Endothelial cell of umbilical vein (primary cell): ENCODE results near the gene NLRP9. TPM values are rescaled to one million over a fixed set of nuclear protein-coding genes. Genes with fewer than 3 reads are reported as not detected.

Experiments
- BruUV-seq: library from RNA; stranded (reverse); fragments of 400-500 nt; replicated peaks from 2 replicates; lab custom pipeline; 2021; lab: Mats Ljungman, UMichigan
- CTCF ChIA-PET: fragments of 300-600, 350-600 bp; sonication (Branson Sonifier 250); formaldehyde crosslinking; loops from one replicate; lab custom pipeline; 2021; ENCODE audit warnings: antibody characterized with exemption, inconsistent platforms; lab: Charles Lee
- POLR2A ChIA-PET: fragments of 300-600, 350-600 bp; sonication (Branson Sonifier 250); formaldehyde crosslinking; loops from one replicate; lab custom pipeline; 2021; ENCODE audit warnings: antibody characterized with exemption, inconsistent platforms; lab: Charles Lee
- DNase-seq: peaks from one replicate; pipeline ENCODE4 v3.0.0-alpha.2; 2011; ENCODE audit warnings: low read depth, low spot score
- FAIRE-seq: peaks from 2 replicates; lab custom pipeline; 2011; peaks lifted over from hg19 to GRCh38; lab: Jason Lieb, UNC
- H2AFZ ChIP-seq: 2 replicates; pipeline ENCODE4 v1.6.0; 2012; ENCODE audit warnings: low read depth, low read length, control low read depth, inconsistent platforms
- H3K27ac ChIP-seq: 2 replicates; pipeline ENCODE4 v1.5.1; 2011; ENCODE audit warnings: low read depth, mild to moderate bottlenecking, control low read depth, low read length, moderate library complexity; ENCODE audit not compliant: insufficient read depth
- H3K27me3 ChIP-seq, 2 experiments: 2 replicates each; pipeline versions ENCODE4 v1.6.0 to v1.6.1; 2011; ENCODE audit warnings: low read length in 2 of 2, mixed read lengths in 1 of 2; ENCODE audit not compliant: control insufficient read depth in 2 of 2, insufficient read depth in 2 of 2
- H3K36me3 ChIP-seq, 2 experiments: 2 replicates in 1 of 2; 3 replicates in 1 of 2; pipeline ENCODE4 v1.5.1; 2011; ENCODE audit warnings: low read length in 2 of 2, mild to moderate bottlenecking in 1 of 2, moderate library complexity in 1 of 2; ENCODE audit not compliant: control insufficient read depth in 2 of 2, insufficient read depth in 2 of 2; ENCODE audit errors: extremely low read depth in 1 of 2
- H3K4me1 ChIP-seq: 3 replicates; pipeline ENCODE4 v1.5.1; 2011; ENCODE audit warnings: mild to moderate bottlenecking, low read length; ENCODE audit not compliant: control insufficient read depth, insufficient read depth; ENCODE audit errors: extremely low read depth
- H3K4me2 ChIP-seq: 2 replicates; pipeline ENCODE4 v1.6.1; 2011; ENCODE audit warnings: low read length, control low read depth, mixed read lengths; ENCODE audit not compliant: insufficient read depth
- H3K4me3 ChIP-seq, 3 experiments: fragments of 200-600 bp in 1 of 3; sonication (generic), shearing (Covaris generic) in 1 of 3; replicated peaks in 1 of 3; 2 replicates each; pipeline ENCODE4 v1.5.1; 2011 to 2016; ENCODE audit warnings: control low read depth in 3 of 3, low read length in 3 of 3, mild to moderate bottlenecking in 2 of 3, inconsistent platforms in 1 of 3, low read depth in 1 of 3, moderate library complexity in 1 of 3; ENCODE audit not compliant: insufficient read depth in 1 of 3
- H3K79me2 ChIP-seq: 2 replicates; pipeline ENCODE4 v1.6.0; 2012; ENCODE audit warnings: low read length, inconsistent platforms; ENCODE audit not compliant: control insufficient read depth, insufficient read depth
- H3K9ac ChIP-seq: replicated peaks from 2 replicates; pipeline ENCODE3; 2011; ENCODE audit warnings: low read length, control low read depth; ENCODE audit not compliant: insufficient read depth; ENCODE audit errors: extremely low read depth
- H3K9me1 ChIP-seq: replicated peaks from 3 replicates; pipeline ENCODE4 v1.6.0; 2011; ENCODE audit warnings: mild to moderate bottlenecking, low read length; ENCODE audit not compliant: control insufficient read depth, insufficient read depth; ENCODE audit errors: extremely low read depth
- H3K9me3 ChIP-seq: replicated peaks from 2 replicates; pipeline ENCODE4 v1.5.1; 2012; ENCODE audit warnings: low read length, inconsistent platforms; ENCODE audit not compliant: control insufficient read depth, insufficient read depth
- H4K20me1 ChIP-seq: replicated peaks from 2 replicates; pipeline ENCODE3; 2011; ENCODE audit warnings: mild to moderate bottlenecking, low read length; ENCODE audit not compliant: control insufficient read depth, insufficient read depth; ENCODE audit errors: extremely low read depth
- EZH2 ChIP-seq: IDR thresholded peaks from 2 replicates; pipeline ENCODE4 v1.6.1; 2012; ENCODE audit warnings: borderline replicate concordance, low read depth, mild to moderate bottlenecking, moderate library complexity, low read length, inconsistent platforms; ENCODE audit not compliant: severe bottlenecking
- FOS ChIP-seq: IDR thresholded peaks from 2 replicates; pipeline ENCODE4 v1.6.1; 2011; ENCODE audit warnings: mild to moderate bottlenecking, low read length, moderate library complexity, borderline replicate concordance; ENCODE audit not compliant: insufficient read depth
- GATA2 ChIP-seq: IDR thresholded peaks from 2 replicates; pipeline ENCODE4 v1.7.0; 2011; ENCODE audit warnings: low read depth, mild to moderate bottlenecking, moderate library complexity, mixed read lengths, low read length; ENCODE audit not compliant: insufficient read length, insufficient read depth
- JUN ChIP-seq: IDR thresholded peaks from 2 replicates; pipeline ENCODE4 v1.6.1; 2011; ENCODE audit warnings: borderline replicate concordance, low read depth; ENCODE audit not compliant: insufficient read length, insufficient read depth
- MYC ChIP-seq: IDR thresholded peaks from one replicate; pipeline ENCODE4 v1.6.1; 2011; ENCODE audit warnings: mild to moderate bottlenecking, low read depth, low read length
- POLR2A ChIP-seq: IDR thresholded peaks from 2 replicates; pipeline ENCODE4 v1.6.1; 2012; ENCODE audit warnings: low read depth, mild to moderate bottlenecking, control low read depth, low read length
- POLR2AphosphoS5 ChIP-seq: IDR thresholded peaks from 2 replicates; pipeline ENCODE4 v1.6.1; 2012; ENCODE audit warnings: low read depth, mild to moderate bottlenecking, control low read depth, low read length, moderate library complexity; ENCODE audit not compliant: insufficient read depth
- dilution Hi-C: fragments of 300-500 bp; cut with MboI; formaldehyde crosslinking; loops from one replicate; pipeline ENCODE4 v1.15.0; 2019; ENCODE audit warnings: low sequenced_read_pairs; ENCODE audit not compliant: extremely low pct_ligation_motif_present
- intact Hi-C: fragments of 100-400 bp; cut with micrococcal nuclease; formaldehyde crosslinking; loops from one replicate; pipeline ENCODE4 v1.10.0; 2022
- polyA plus RNA-seq, 4 experiments: library from polyadenylated mRNA; depleted of rRNA in 3 of 4; stranded (reverse) in 3 of 4; unstranded in 1 of 4; fragments of >200 nt; gene quantifications; 2 replicates each; pipeline versions ENCODE4 v1.2.1 to v1.2.3, GENCODE V29; 2011 to 2012; ENCODE audit warnings: missing spikeins in 1 of 4
- total RNA-seq: library from RNA; stranded (reverse); gene quantifications from 2 replicates; pipeline ENCODE4 v1.2.3, GENCODE V29; 2021
- TF ChIP-seq, protein P1 (sequence below): IDR thresholded peaks from 2 replicates; pipeline ENCODE4 v1.6.1; 2011; ENCODE audit not compliant: insufficient read depth, insufficient read length
- TF ChIP-seq, protein P2 (sequence below), 2 donors: IDR thresholded peaks; 1 replicate in 1 of 2; 2 replicates in 1 of 2; pipeline ENCODE4 v1.5.1; 2011; ENCODE audit warnings: low read length in 2 of 2, mild to moderate bottlenecking in 2 of 2, moderate library complexity in 2 of 2, control low read depth in 1 of 2, inconsistent platforms in 1 of 2, low read depth in 1 of 2; ENCODE audit not compliant: insufficient read depth in 1 of 2; ENCODE audit errors: extremely low read depth in 1 of 2

The NLRP9 gene
- total and polyA plus RNA-seq, 2 donors (not counting 3 experiments of a cell fraction or from before 2014, with no cell fraction given) = not detected

DNA sequence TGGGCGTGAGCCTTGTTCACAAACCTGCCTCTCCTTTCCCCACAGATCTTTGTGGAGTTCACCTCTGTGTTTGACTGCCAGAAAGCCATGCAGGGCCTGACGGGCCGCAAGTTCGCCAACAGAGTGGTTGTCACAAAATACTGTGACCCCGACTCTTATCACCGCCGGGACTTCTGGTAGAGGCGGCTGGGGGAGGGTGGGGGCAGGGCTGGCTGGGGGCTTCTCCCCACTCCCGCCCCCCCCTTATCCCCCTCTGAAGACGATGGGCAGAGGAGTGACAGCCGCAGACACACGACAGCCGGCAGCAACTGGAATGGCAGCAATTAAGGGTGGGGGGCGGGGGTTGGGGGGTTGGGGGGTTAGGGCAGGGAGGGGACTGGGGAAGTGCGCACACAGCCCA, 64.3 kb downstream of the NLRP9 start:
- Histone ChIP-seq H3K27me3 (no peaks in the 10 kb centered on the region), H3K27ac (no peak overlapping the region), H3K4me3 (no peak overlapping the region), H3K4me2 (no peak overlapping the region), H3K4me1 (peaks cover 36% of the 10 kb centered on the region), H3K9me3 (no peaks in the 10 kb centered on the region), H3K9ac (no peak overlapping the region), H2AFZ (no peak overlapping the region), H3K36me3 (peaks cover 19 to 23% of the 10 kb centered on the region in 2 experiments), H4K20me1 (peaks cover 5% of the 10 kb centered on the region), H3K79me2 (peaks cover 79% of the 10 kb centered on the region), H3K9me1 (no peaks in the 10 kb centered on the region)
- DNase-seq = no peak
- ChIA-PET CTCF (interaction anchor here (1.2 kb wide), 2 partner anchors 17 to 41 kb away, joined by 3 to 6 read pairs; no protein-coding TSS in a partner anchor), POLR2A (interaction anchor here (1.3 kb wide), 1 partner anchor 9 kb away, joined by 3 read pairs; no protein-coding TSS in a partner anchor)
- no peak for TF ChIP-seq POLR2AphosphoS5
- no peak for TF ChIP-seq MYC
- TF ChIP-seq EZH2 = no peak
- TF ChIP-seq GATA2 = no peak
- no peak for TF ChIP-seq JUN
- TF ChIP-seq, protein P1, sequence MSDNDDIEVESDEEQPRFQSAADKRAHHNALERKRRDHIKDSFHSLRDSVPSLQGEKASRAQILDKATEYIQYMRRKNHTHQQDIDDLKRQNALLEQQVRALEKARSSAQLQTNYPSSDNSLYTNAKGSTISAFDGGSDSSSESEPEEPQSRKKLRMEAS = no peak
- TF ChIP-seq FOS = no peak
- TF ChIP-seq, protein P2, sequence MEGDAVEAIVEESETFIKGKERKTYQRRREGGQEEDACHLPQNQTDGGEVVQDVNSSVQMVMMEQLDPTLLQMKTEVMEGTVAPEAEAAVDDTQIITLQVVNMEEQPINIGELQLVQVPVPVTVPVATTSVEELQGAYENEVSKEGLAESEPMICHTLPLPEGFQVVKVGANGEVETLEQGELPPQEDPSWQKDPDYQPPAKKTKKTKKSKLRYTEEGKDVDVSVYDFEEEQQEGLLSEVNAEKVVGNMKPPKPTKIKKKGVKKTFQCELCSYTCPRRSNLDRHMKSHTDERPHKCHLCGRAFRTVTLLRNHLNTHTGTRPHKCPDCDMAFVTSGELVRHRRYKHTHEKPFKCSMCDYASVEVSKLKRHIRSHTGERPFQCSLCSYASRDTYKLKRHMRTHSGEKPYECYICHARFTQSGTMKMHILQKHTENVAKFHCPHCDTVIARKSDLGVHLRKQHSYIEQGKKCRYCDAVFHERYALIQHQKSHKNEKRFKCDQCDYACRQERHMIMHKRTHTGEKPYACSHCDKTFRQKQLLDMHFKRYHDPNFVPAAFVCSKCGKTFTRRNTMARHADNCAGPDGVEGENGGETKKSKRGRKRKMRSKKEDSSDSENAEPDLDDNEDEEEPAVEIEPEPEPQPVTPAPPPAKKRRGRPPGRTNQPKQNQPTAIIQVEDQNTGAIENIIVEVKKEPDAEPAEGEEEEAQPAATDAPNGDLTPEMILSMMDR (IDR thresholded peaks at IDR 0.05; ENCODE audit: extremely low read depth in 1 of 2, insufficient read depth in 1 of 2, low read depth in 1 of 2, low read length in 2 of 2) = no peak
- no peak for TF ChIP-seq POLR2A
- dilution Hi-C loops = no loop called here
- intact Hi-C loops = no loop called here
- BruUV-seq = no TSS peak
- no peak for FAIRE-seq
